ENCODE results near the gene MRC2. TPM values are rescaled to one million over a fixed set of nuclear protein-coding genes. Genes with fewer than 3 reads are reported as not detected.

The MRC2 gene
- total and polyA plus RNA-seq, 2 of the 13 experiments (the other 11 are each of a cell fraction or from before 2014, with no cell fraction given) = not detected

DNA sequence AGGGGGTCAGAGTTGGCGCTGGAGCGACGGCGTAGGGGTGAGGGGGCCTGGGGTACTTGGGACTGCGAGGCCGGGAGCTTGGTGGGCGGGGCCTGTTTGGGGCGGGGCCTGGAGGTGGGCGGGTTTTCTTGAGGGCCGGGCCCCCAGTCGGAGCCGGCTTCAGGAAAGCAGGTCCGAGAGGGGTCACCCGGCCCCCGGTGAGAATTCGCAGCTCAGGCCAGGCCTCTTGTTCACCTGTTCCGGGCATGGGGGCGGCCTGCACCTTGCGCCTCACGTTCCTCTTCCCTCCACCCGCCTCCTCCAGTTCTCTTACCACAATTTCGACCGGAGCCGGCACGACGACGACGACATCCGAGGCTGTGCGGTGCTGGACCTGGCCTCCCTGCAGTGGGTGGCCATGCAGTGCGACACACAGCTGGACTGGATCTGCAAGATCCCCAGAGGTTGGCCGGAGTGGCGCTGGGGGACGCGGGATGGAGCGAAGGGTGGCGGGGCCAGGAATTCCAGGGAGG is 52.5 kb downstream of the MRC2 start:
- no peak overlapping the region for H3K9ac ChIP-seq (ENCODE audit: insufficient read depth, low read depth, low read length)
- no peaks in the 10 kb centered on the region for H4K20me1 ChIP-seq (ENCODE audit: insufficient read depth, low read length)
- WGBS (ENCODE audit: low lambda C conversion rate) = 69% methylated on average over 36 of the region's 37 CpGs
- no peak for FAIRE-seq
- peaks cover 1 to 33% of the 10 kb centered on the region in 2 experiments; a peak in 3 of 5 replicates for H3K27me3 ChIP-seq (ENCODE audit: control insufficient read depth in 1 of 2, insufficient read depth in 2 of 2, low read length in 2 of 2)
- no peak for ATAC-seq
- in situ Hi-C loops (cut with HindIII; ENCODE audit: extremely low pct_ligation_motif_present, low pct_unique_long_range_greater_than_20kb) (no loop called here), intact Hi-C loops (cut with micrococcal nuclease; ENCODE audit: unreplicated experiment) (no loop called here)
- no TSS peak for BruUV-seq (replicated peaks)
- no peaks in the 10 kb centered on the region for H3K79me2 ChIP-seq (ENCODE audit: insufficient read depth, low read length)
- H3K4me1 ChIP-seq (ENCODE audit: insufficient read depth, low read length) = no peaks in the 10 kb centered on the region
- no peak overlapping the region for H3K27ac ChIP-seq (ENCODE audit: extremely low read length, insufficient read depth, low read length)
- H2AFZ ChIP-seq (ENCODE audit: low read length) = no peak overlapping the region
- H3K4me2 ChIP-seq (ENCODE audit: low read depth, low read length) = no peak overlapping the region
- H3K36me3 ChIP-seq (replicated peaks in 1 of 2; ENCODE audit: control insufficient read depth in 1 of 2, insufficient read depth in 2 of 2, low read length in 2 of 2) = no peaks in the 10 kb centered on the region
- POLR2A ChIA-PET = no interaction called here
- CTCF ChIA-PET (ENCODE audit: low intra/inter-chr PET ratio, low total read pairs) = no interaction called here
- DNase-seq (ENCODE audit: low spot score) = no peak
- H3K4me3 ChIP-seq (replicated peaks in 1 of 3; ENCODE audit: insufficient read depth in 1 of 3, low read depth in 2 of 3, low read length in 3 of 3) = no peak overlapping the region
- H3K9me3 ChIP-seq (ENCODE audit: low read length) = no peaks in the 10 kb centered on the region
- TF ChIP-seq, protein P1, sequence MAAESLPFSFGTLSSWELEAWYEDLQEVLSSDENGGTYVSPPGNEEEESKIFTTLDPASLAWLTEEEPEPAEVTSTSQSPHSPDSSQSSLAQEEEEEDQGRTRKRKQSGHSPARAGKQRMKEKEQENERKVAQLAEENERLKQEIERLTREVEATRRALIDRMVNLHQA (CRISPR knock-in tag; IDR thresholded peaks at IDR 0.05) = no peak
- no peak for TF ChIP-seq ZNF296 (CRISPR knock-in tag; conservative IDR thresholded peaks at IDR 0.05)
- no peak for TF ChIP-seq ARNT2 (CRISPR knock-in tag; IDR thresholded peaks at IDR 0.05; ENCODE audit: low read depth)
- TF ChIP-seq ZNF776 (CRISPR knock-in tag; IDR thresholded peaks at IDR 0.05) = no peak
- TF ChIP-seq, protein P2, sequence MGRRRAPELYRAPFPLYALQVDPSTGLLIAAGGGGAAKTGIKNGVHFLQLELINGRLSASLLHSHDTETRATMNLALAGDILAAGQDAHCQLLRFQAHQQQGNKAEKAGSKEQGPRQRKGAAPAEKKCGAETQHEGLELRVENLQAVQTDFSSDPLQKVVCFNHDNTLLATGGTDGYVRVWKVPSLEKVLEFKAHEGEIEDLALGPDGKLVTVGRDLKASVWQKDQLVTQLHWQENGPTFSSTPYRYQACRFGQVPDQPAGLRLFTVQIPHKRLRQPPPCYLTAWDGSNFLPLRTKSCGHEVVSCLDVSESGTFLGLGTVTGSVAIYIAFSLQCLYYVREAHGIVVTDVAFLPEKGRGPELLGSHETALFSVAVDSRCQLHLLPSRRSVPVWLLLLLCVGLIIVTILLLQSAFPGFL (CRISPR knock-in tag; IDR thresholded peaks at IDR 0.05) = no peak
- TF ChIP-seq SRSF4 (IDR thresholded peaks at IDR 0.05; ENCODE audit: low read depth, low read length, poor library complexity, severe bottlenecking) = no peak
- TF ChIP-seq FOXA1 (IDR thresholded peaks at IDR 0.05) = no peak
- no peak for TF ChIP-seq FOXA1 (CRISPR knock-in tag; IDR thresholded peaks at IDR 0.05)
- TF ChIP-seq ZNF737 (CRISPR knock-in tag; IDR thresholded peaks at IDR 0.05; ENCODE audit: borderline replicate concordance) = no peak
- TF ChIP-seq NR2C2 (CRISPR knock-in tag; IDR thresholded peaks at IDR 0.05; ENCODE audit: borderline replicate concordance) = no peak
- no peak for TF ChIP-seq MAFK (conservative IDR thresholded peaks at IDR 0.05 in 1 of 2, IDR thresholded peaks at IDR 0.05 in 1 of 2; ENCODE audit: low read length in 2 of 2)
- TF ChIP-seq, protein P3, sequence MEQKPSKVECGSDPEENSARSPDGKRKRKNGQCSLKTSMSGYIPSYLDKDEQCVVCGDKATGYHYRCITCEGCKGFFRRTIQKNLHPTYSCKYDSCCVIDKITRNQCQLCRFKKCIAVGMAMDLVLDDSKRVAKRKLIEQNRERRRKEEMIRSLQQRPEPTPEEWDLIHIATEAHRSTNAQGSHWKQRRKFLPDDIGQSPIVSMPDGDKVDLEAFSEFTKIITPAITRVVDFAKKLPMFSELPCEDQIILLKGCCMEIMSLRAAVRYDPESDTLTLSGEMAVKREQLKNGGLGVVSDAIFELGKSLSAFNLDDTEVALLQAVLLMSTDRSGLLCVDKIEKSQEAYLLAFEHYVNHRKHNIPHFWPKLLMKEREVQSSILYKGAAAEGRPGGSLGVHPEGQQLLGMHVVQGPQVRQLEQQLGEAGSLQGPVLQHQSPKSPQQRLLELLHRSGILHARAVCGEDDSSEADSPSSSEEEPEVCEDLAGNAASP (CRISPR knock-in tag; IDR thresholded peaks at IDR 0.05; ENCODE audit: borderline replicate concordance) = no peak
- TF ChIP-seq ZNF768 (CRISPR knock-in tag; IDR thresholded peaks at IDR 0.05) = no peak
- no peak for TF ChIP-seq ZNF138 (CRISPR knock-in tag; IDR thresholded peaks at IDR 0.05; ENCODE audit: low read depth)
- TF ChIP-seq, protein P4, sequence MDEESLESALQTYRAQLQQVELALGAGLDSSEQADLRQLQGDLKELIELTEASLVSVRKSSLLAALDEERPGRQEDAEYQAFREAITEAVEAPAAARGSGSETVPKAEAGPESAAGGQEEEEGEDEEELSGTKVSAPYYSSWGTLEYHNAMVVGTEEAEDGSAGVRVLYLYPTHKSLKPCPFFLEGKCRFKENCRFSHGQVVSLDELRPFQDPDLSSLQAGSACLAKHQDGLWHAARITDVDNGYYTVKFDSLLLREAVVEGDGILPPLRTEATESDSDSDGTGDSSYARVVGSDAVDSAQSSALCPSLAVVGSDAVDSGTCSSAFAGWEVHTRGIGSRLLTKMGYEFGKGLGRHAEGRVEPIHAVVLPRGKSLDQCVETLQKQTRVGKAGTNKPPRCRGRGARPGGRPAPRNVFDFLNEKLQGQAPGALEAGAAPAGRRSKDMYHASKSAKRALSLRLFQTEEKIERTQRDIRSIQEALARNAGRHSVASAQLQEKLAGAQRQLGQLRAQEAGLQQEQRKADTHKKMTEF (CRISPR knock-in tag; IDR thresholded peaks at IDR 0.05) = no peak
- no peak for TF ChIP-seq ZNF879 (CRISPR knock-in tag; IDR thresholded peaks at IDR 0.05)
- TF ChIP-seq ZNF30 (CRISPR knock-in tag; IDR thresholded peaks at IDR 0.05) = no peak
- TF ChIP-seq, protein P5, sequence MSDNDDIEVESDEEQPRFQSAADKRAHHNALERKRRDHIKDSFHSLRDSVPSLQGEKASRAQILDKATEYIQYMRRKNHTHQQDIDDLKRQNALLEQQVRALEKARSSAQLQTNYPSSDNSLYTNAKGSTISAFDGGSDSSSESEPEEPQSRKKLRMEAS (IDR thresholded peaks at IDR 0.05) = no peak

Data from HepG2 (cell line).